GM23248 (cell line): ENCODE measurements around the gene GPR27. TPM values are rescaled to one million over a fixed set of nuclear protein-coding genes. Genes with fewer than 3 reads are reported as not detected.
A peak's percentile ranks its signal among the peaks of the same experiment; 100 is the strongest.

Experiments used
- DNase-seq: peaks from one replicate; pipeline ENCODE4 v3.0.0-alpha.2; 2015
- H2AFZ ChIP-seq: fragments of 200-600 bp; sonication (generic); 2 replicates; pipeline ENCODE4 v1.6.1; 2016; ENCODE audit warnings: antibody characterized with exemption
- H3F3A ChIP-seq: fragments of 200-600 bp; sonication (generic); 2 replicates; pipeline ENCODE4 v1.6.1; 2016; ENCODE audit warnings: mild to moderate bottlenecking, antibody characterized with exemption, mixed run types; ENCODE audit not compliant: insufficient read depth
- H3K27ac ChIP-seq: fragments of 200-600 bp; sonication (generic); 2 replicates; pipeline ENCODE4 v1.5.1; 2016; ENCODE audit warnings: mild to moderate bottlenecking
- H3K27me3 ChIP-seq: fragments of 200-600 bp; sonication (generic); replicated peaks from 2 replicates; pipeline ENCODE4 v1.6.1; 2016; ENCODE audit warnings: mild to moderate bottlenecking; ENCODE audit not compliant: insufficient read depth
- H3K36me3 ChIP-seq: fragments of 200-600 bp; sonication (generic); 2 replicates; pipeline ENCODE4 v1.6.1; 2016; ENCODE audit warnings: low read depth, mild to moderate bottlenecking
- H3K4me1 ChIP-seq: fragments of 200-600 bp; sonication (generic); 2 replicates; pipeline ENCODE4 v1.6.1; 2016; ENCODE audit warnings: mild to moderate bottlenecking; ENCODE audit not compliant: insufficient read depth
- H3K4me2 ChIP-seq: fragments of 200-600 bp; sonication (generic); one replicate; pipeline ENCODE4 v1.6.1; 2016; ENCODE audit warnings: mild to moderate bottlenecking; ENCODE audit not compliant: unreplicated experiment
- H3K4me3 ChIP-seq: fragments of 200-600 bp; sonication (generic); 2 replicates; pipeline ENCODE4 v1.5.1; 2016; ENCODE audit warnings: mild to moderate bottlenecking
- H3K79me2 ChIP-seq: fragments of 200-600 bp; sonication (generic); 2 replicates; pipeline ENCODE4 v1.6.1; 2016; ENCODE audit warnings: mild to moderate bottlenecking; ENCODE audit not compliant: insufficient read depth
- H3K9ac ChIP-seq: fragments of 200-600 bp; sonication (generic); 2 replicates; pipeline ENCODE4 v1.6.1; 2016; ENCODE audit warnings: mild to moderate bottlenecking
- H3K9me2 ChIP-seq: fragments of 200-600 bp; sonication (generic); 2 replicates; pipeline ENCODE4 v1.6.1; 2016; ENCODE audit warnings: mixed run types, mild to moderate bottlenecking, moderate library complexity; ENCODE audit not compliant: insufficient read depth
- H3K9me3 ChIP-seq: fragments of 200-600 bp; sonication (generic); one replicate; pipeline ENCODE4 v1.6.1; 2017; ENCODE audit warnings: low read depth
- H4K20me1 ChIP-seq: fragments of 200-600 bp; sonication (generic); 2 replicates; pipeline ENCODE4 v1.6.0; 2016; ENCODE audit not compliant: insufficient read depth
- EZH2 ChIP-seq: fragments of 200-600 bp; sonication (generic); IDR thresholded peaks from 2 replicates; pipeline ENCODE4 v1.6.1; 2018; ENCODE audit warnings: antibody characterized with exemption, mild to moderate bottlenecking; ENCODE audit not compliant: insufficient read depth, poor library complexity, severe bottlenecking
- EZH2phosphoT487 ChIP-seq: fragments of 200-600 bp; sonication (generic); IDR thresholded peaks from 2 replicates; pipeline ENCODE4 v1.6.1; 2018; ENCODE audit warnings: antibody characterized with exemption, moderate library complexity, mild to moderate bottlenecking, low read depth; ENCODE audit not compliant: insufficient read depth
- WGBS, 2 experiments: methylation state at CpG; one replicate each; pipeline ENCODE4 v1.1.6; 2015 to 2017; ENCODE audit warnings: low lambda C conversion rate in 2 of 2, low coverage in 1 of 2; ENCODE audit errors: missing lambda C conversion rate in 2 of 2; 5-methylcytosine and 5-hydroxymethylcytosine counted together
- in situ Hi-C: fragments of 300-500 bp; cut with MboI; formaldehyde crosslinking; loops from 2 replicates; pipeline ENCODE4 v1.15.0; 2020
- polyA plus RNA-seq: library from polyadenylated mRNA; unstranded; fragments of >200 nt; fragmentation: Nextera tagmentation; extraction: Ambion mirVana; gene quantifications from 2 replicates; pipeline ENCODE4 v1.2.1, GENCODE V29; 2016
- total RNA-seq: library from RNA; depleted of rRNA; stranded (reverse); fragments of >200 nt; shearing (Covaris generic); gene quantifications from 2 replicates; pipeline ENCODE4 v1.2.3, GENCODE V29; 2014

The GPR27 gene
- total and polyA plus RNA-seq, 2 experiments from 2014 or later: not detected

DNA sequence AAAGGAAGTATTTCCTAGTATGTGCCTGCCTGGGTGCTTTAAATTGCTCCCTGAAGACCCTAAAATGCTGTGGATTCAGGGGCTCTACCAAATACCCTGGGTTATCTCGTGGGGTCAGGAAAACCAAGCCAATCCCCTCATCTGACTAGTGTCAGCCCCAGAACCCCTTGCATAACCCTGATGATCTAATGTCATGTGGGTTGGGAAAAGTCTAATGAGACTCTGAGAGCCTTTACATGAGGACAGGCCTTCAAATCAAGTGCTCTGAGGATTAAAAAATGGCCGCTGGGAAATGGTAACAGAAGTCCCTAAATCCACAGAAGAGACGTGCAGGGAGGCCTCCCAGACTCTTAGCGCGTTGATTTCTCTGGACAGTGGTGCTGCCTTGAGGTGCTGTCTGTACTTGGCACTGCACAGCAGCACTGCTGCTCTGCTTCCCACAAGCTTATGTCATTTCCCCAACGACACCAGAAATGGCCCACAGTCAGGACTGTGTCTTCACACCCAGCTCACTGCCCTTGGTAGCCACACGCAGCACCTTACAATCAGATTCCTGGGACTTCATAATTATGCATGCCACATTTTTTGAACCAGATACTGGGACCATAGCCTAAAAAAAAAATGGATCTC is 45.1 kb upstream of the GPR27 start:
- H3K4me2 ChIP-seq: no peak overlapping the region
- no peak for DNase-seq
- H3F3A ChIP-seq: no peaks in the 10 kb centered on the region; the same call in 1 of the 2 replicates
- H3K9me3 ChIP-seq: no peaks in the 10 kb centered on the region
- no peak overlapping the region for H3K27ac ChIP-seq
- TF ChIP-seq EZH2phosphoT487: no peak
- TF ChIP-seq EZH2: no peak
- H3K9me2 ChIP-seq: no peaks in the 10 kb centered on the region
- no peak overlapping the region for H2AFZ ChIP-seq
- H3K4me1 ChIP-seq: peaks cover 10% of the 10 kb centered on the region
- H3K4me3 ChIP-seq: no peak overlapping the region
- H4K20me1 ChIP-seq: no peaks in the 10 kb centered on the region
- in situ Hi-C loops: loop anchor here (25.0 kb wide), 2 partner anchors 554 to 1379 kb away; no protein-coding TSS in a partner anchor
- H3K27me3 ChIP-seq: no peaks in the 10 kb centered on the region
- WGBS, 2 experiments: 70 to 75% methylated on average over 7 of the region's 7 CpGs
- no peaks in the 10 kb centered on the region for H3K79me2 ChIP-seq
- no peak overlapping the region for H3K9ac ChIP-seq
- no peaks in the 10 kb centered on the region for H3K36me3 ChIP-seq

DNA sequence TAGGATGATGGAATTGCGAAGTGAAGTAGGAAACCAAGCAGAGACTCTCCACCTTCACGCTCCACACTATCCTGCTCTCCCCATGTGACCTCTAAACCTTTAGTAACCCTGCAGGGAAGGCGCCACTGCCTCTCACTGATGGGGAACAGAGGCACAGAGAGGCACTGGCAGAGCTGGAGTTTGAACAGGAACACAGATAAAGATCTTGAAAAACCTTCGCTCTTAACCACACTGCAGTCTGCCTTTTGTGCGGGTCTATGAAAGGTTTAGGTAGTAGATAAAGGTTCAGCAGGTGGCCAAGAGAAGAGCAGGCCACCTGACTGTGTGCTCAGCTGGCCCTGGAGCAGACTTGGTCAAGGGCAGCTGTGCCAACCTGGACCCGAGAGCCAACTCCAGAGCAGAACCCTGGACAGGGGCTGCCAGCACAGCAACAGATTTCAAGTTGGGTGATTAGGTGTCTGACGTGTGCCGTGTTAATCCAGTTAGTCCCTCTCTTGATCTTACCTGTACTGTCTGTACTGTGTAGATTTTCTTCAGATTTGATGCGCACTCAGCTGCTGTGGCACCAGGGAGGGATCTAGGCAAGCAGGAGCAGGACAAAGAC is 43.6 kb upstream of the GPR27 start:
- in situ Hi-C loops: loop anchor here (25.0 kb wide), 2 partner anchors 552 to 1377 kb away; no protein-coding TSS in a partner anchor
- H3K4me2 ChIP-seq: no peak overlapping the region
- peaks cover 10% of the 10 kb centered on the region for H3K4me1 ChIP-seq
- no peaks in the 10 kb centered on the region for H3K9me3 ChIP-seq
- H3K9me2 ChIP-seq: no peaks in the 10 kb centered on the region
- no peaks in the 10 kb centered on the region for H4K20me1 ChIP-seq
- H3K36me3 ChIP-seq: no peaks in the 10 kb centered on the region
- no peaks in the 10 kb centered on the region for H3K79me2 ChIP-seq
- WGBS, 2 experiments: 89 to 91% methylated on average over 9 of the region's 9 CpGs
- DNase-seq: no peak
- no peaks in the 10 kb centered on the region for H3K27me3 ChIP-seq
- TF ChIP-seq EZH2: no peak
- no peak for TF ChIP-seq EZH2phosphoT487
- H3K4me3 ChIP-seq: no peak overlapping the region
- no peak overlapping the region for H3K27ac ChIP-seq
- no peak overlapping the region for H3K9ac ChIP-seq
- H2AFZ ChIP-seq: no peak overlapping the region
- no peaks in the 10 kb centered on the region; the same call in 1 of the 2 replicates for H3F3A ChIP-seq

DNA sequence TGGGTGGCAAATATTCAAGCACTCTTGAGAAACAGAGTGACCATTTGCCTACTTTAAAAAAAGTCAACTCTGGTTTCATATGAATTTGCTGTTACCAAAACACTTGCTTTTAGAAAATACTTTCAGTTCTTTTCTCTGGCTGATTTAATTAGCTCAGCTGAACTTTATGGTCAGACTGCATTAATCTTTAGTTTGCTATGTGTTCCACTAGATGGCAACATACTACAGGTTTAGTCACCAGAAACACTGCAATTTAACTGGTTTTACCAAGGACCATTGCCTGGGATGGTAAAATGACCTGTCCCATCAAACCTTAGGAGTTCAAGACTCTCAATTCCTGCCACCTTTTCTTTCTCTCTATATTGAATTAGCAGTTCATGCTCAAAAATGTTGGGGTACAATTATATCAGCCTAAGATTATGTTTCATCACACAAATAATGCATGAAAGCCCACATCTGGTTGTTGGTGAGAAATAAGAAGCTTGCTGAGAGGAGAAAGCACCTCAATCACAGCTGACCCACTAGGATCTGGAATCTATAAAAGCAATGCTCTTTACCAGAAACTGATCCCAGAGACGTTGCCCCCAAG is 42.7 kb upstream of the GPR27 start:
- DNase-seq: peak; percentile 80
- Histone ChIP-seq H4K20me1 (no peaks in the 10 kb centered on the region), H2AFZ (no peak overlapping the region), H3K4me1 (peaks cover 10% of the 10 kb centered on the region), H3K27me3 (no peaks in the 10 kb centered on the region), H3F3A (no peaks in the 10 kb centered on the region; the same call in 1 of the 2 replicates), H3K9me2 (no peaks in the 10 kb centered on the region), H3K9me3 (no peaks in the 10 kb centered on the region), H3K4me2 (no peak overlapping the region), H3K79me2 (no peaks in the 10 kb centered on the region), H3K36me3 (no peaks in the 10 kb centered on the region), H3K27ac (no peak overlapping the region), H3K9ac (no peak overlapping the region), H3K4me3 (no peak overlapping the region)
- in situ Hi-C loops: loop anchor here (25.0 kb wide), 2 partner anchors 551 to 1376 kb away; no protein-coding TSS in a partner anchor
- WGBS, 2 experiments: 27% methylated on average over 1 of the region's 1 CpG
- no peak for TF ChIP-seq EZH2
- no peak for TF ChIP-seq EZH2phosphoT487

DNA sequence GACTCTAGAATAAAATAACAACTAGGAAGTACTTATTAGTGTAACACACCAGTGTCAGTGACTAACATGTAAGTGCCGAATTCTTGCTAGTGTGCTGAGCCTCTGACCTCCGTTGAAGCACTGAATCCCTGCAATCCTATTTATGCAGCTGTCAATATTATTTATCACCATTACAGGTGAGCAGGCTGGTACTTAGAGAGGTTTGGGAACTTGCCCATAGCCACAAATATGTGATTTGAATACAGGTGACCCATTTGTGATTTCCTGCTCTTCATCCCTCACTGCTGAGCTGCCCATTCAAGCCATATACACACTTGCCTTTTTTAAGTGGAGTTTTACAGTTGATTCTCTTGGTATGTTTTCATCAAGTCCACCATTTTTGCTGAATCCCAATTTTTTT is 40.6 kb upstream of the GPR27 start:
- H3F3A ChIP-seq: no peaks in the 10 kb centered on the region; the same call in 1 of the 2 replicates
- H3K79me2 ChIP-seq: no peaks in the 10 kb centered on the region
- H3K4me3 ChIP-seq: no peak overlapping the region
- H3K4me1 ChIP-seq: peaks cover 2% of the 10 kb centered on the region
- no peaks in the 10 kb centered on the region for H4K20me1 ChIP-seq
- 75 to 90% methylated on average over 2 of the region's 2 CpGs for WGBS, 2 experiments
- TF ChIP-seq EZH2 (no peak), EZH2phosphoT487 (no peak)
- in situ Hi-C loops: loop anchor here (25.0 kb wide), 2 partner anchors 549 to 1374 kb away; no protein-coding TSS in a partner anchor
- H3K4me2 ChIP-seq: no peak overlapping the region
- no peaks in the 10 kb centered on the region for H3K27me3 ChIP-seq
- H2AFZ ChIP-seq: no peak overlapping the region
- H3K9me2 ChIP-seq: no peaks in the 10 kb centered on the region
- DNase-seq: no peak
- no peaks in the 10 kb centered on the region for H3K36me3 ChIP-seq
- H3K27ac ChIP-seq: no peak overlapping the region
- H3K9me3 ChIP-seq: no peaks in the 10 kb centered on the region
- H3K9ac ChIP-seq: no peak overlapping the region
